ENCODE measurements around the gene ABCA5.

ABCA5 gene

DNA sequence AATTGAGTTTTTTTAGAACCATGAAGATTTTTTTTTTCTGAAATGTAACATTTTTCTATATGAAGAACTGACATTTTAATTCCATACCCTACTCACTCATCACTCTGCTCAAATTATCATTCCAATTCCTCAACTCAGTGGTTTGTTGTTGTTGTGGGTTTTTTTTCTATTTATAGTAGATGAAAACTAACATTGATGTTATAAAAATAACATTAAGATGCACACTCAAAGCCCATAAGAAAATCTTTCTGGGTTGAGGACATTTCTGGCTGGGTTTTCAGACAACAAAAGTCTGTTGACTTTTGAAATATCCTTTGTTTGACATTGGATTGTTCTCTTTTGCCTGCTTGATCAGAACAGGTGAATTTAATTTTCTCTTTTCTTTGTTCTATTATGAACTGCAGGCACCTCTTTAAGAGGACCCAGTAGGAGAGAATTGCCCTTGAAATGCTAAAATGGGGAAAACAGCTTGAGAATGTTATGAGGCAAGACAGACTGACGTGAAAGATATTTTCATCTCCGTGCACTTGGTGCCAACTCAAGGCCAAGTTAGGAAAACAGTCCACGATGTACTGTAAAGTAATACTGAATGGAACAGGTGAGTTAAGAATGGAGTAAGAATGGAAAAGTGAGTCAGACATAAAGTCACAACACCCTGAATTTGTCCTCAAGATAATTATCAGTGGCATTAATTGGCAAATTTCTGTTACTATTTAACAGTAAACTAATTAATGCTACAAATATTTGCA lies 16.1 kb upstream of the ABCA5 start:
- H3K9me3 Mint-ChIP-seq: no peaks in the 10 kb centered on the region
- no peaks in the 10 kb centered on the region for H3K36me3 Mint-ChIP-seq (ENCODE audit: low read depth)
- H3K4me3 Mint-ChIP-seq: no peak overlapping the region
- no peaks in the 10 kb centered on the region for H3K4me1 Mint-ChIP-seq (ENCODE audit: low read depth)
- H3K27me3 Mint-ChIP-seq (ENCODE audit: low read depth): peaks cover 14% of the 10 kb centered on the region
- no peak overlapping the region for H3K27ac Mint-ChIP-seq
- DNase-seq (ENCODE audit: low spot score): no peak

DNA sequence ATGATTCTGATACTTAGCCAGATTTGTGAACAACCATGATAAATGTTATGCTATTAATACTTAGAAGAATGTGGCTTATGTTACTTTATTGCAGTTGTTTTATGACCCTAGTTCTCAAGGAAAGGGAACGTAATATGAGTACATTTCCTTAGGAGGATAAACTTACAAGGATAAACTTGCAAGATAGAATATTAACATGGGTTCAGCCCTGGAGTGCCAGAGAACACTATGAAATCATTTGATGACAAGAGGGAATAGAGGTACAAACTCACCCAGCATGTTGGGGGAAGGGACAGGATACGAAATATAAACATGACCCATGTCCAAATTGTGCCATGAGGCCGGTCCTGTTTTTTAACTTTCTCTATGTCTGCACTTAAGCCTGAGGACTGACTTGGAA lies 13.0 kb upstream of the ABCA5 start:
- no peak for DNase-seq (ENCODE audit: low spot score)
- peaks cover 3% of the 10 kb centered on the region for H3K4me1 Mint-ChIP-seq (ENCODE audit: low read depth)
- no peaks in the 10 kb centered on the region for H3K9me3 Mint-ChIP-seq
- peaks cover 7% of the 10 kb centered on the region for H3K27me3 Mint-ChIP-seq (ENCODE audit: low read depth)
- no peak overlapping the region for H3K4me3 Mint-ChIP-seq
- no peaks in the 10 kb centered on the region for H3K36me3 Mint-ChIP-seq (ENCODE audit: low read depth)
- H3K27ac Mint-ChIP-seq: no peak overlapping the region

- Mint-ChIP-seq H3K36me3 (ENCODE audit: low read depth) (no peaks in the 10 kb centered on the region), H3K27ac (no peak overlapping the region), H3K4me3 (no peak overlapping the region), H3K4me1 (ENCODE audit: low read depth) (peaks cover 3% of the 10 kb centered on the region), H3K27me3 (ENCODE audit: low read depth) (peaks cover 20% of the 10 kb centered on the region), H3K9me3 (no peaks in the 10 kb centered on the region)
- DNase-seq (ENCODE audit: low spot score): no peak
Observed at GRCh38 chr17:69336996-69337395, 10.1 kb upstream of the ABCA5 start.

GRCh38 chr17:69336580-69336979 lies 9.6 kb upstream of the ABCA5 start:
- no peaks in the 10 kb centered on the region for H3K36me3 Mint-ChIP-seq (ENCODE audit: low read depth)
- peaks cover 23% of the 10 kb centered on the region for H3K27me3 Mint-ChIP-seq (ENCODE audit: low read depth)
- no peak overlapping the region for H3K4me3 Mint-ChIP-seq
- no peak for DNase-seq (ENCODE audit: low spot score)
- H3K4me1 Mint-ChIP-seq (ENCODE audit: low read depth): peaks cover 3% of the 10 kb centered on the region
- no peaks in the 10 kb centered on the region for H3K9me3 Mint-ChIP-seq
- H3K27ac Mint-ChIP-seq: no peak overlapping the region

GRCh38 chr17:69335058-69335457 lies 8.1 kb upstream of the ABCA5 start:
- Mint-ChIP-seq H3K9me3 (peaks cover under 1% of the 10 kb centered on the region), H3K4me3 (no peak overlapping the region), H3K36me3 (ENCODE audit: low read depth) (no peaks in the 10 kb centered on the region), H3K27me3 (ENCODE audit: low read depth) (peaks cover 28% of the 10 kb centered on the region), H3K4me1 (ENCODE audit: low read depth) (peaks cover 3% of the 10 kb centered on the region), H3K27ac (no peak overlapping the region)
- no peak for DNase-seq (ENCODE audit: low spot score)

DNA sequence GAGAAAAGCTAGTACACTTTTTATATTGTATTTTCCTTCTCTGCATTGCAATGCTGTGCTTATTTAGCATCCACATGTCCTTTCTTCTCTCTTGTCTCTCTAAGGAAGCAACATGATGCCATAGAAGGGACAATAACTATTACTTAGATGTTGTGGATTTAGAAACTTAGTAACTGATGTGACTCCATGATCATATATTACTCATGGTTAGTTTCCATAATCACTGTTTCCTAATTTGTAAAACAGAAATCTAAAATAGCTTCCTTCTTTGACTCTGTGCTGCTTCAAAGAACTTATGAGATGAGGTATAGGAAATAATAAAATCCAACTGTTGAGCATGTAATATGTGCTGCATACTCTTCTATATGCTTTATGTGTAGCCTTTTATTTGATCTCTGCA lies 6.6 kb upstream of the ABCA5 start:
- peaks cover 26% of the 10 kb centered on the region for H3K27me3 Mint-ChIP-seq (ENCODE audit: low read depth)
- H3K27ac Mint-ChIP-seq: no peak overlapping the region
- no peak overlapping the region for H3K4me3 Mint-ChIP-seq
- H3K9me3 Mint-ChIP-seq: peaks cover 6% of the 10 kb centered on the region
- no peaks in the 10 kb centered on the region for H3K36me3 Mint-ChIP-seq (ENCODE audit: low read depth)
- peaks cover 3% of the 10 kb centered on the region for H3K4me1 Mint-ChIP-seq (ENCODE audit: low read depth)
- DNase-seq (ENCODE audit: low spot score): no peak

DNA sequence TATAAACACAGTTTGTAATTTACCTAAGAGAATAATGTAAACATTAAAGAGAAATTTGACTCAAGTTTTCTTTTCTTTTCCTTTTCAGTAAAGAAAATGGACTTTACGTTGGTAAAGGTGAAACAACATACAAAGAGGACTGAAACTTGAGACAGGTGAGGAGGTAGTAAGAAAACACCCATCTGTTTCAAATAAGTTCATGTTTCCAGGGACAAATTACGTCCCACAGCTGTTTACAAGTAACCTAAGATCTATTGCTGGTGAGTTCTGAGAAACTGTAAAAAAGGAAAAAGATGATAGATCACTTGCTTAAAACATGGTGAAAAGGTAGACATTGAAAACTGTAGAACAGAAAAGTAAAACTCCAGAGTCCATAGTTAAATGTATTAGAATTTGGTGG lies 4.8 kb upstream of the ABCA5 start:
- H3K36me3 Mint-ChIP-seq (ENCODE audit: low read depth): peaks cover 2% of the 10 kb centered on the region
- no peak overlapping the region for H3K27ac Mint-ChIP-seq

DNA sequence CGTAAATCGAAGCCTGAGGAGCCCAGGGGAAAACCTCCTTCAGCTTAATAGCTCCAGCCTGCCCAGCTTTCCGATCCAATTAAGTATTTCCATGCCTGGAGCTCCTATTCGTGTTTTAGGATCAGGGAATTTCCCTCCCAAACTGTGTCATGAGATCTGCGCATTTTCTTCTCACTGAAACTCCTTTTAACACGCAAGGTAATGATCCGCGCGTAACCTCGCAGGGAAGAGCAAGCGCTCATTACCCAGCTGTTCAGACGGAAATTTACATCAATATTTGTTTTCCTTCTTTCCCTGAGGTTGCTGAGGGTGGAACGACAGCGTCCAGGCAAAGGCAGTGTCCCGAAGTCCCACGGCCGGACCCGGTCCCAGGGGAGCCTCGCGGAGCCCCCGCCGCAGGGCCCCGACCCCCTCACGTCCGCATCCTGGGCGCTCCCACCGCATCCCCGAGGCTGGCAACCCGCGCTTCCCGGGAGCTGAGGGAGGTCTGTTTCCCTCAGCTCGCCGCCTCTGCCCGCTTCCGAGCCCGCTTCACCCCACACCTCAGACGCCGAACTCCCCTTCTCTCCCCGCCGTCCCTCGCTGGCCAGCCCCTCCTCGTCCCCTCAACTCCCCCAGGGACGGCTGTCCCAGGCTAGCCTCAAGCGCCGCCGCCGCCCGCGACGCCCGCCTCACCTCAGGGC lies 415 bp downstream of the ABCA5 start:
- peaks cover 15% of the 10 kb centered on the region for H3K4me1 Mint-ChIP-seq (ENCODE audit: low read depth)
- peak overlapping the region; percentile 94 for H3K4me3 Mint-ChIP-seq
- H3K9me3 Mint-ChIP-seq: peaks cover 6% of the 10 kb centered on the region
- no peak for DNase-seq (ENCODE audit: low spot score)
- peaks cover 17% of the 10 kb centered on the region for H3K27me3 Mint-ChIP-seq (ENCODE audit: low read depth)
- peaks cover 3% of the 10 kb centered on the region for H3K36me3 Mint-ChIP-seq (ENCODE audit: low read depth)
- H3K27ac Mint-ChIP-seq: peak overlapping the region; percentile 88

More for the DNA sequence above, 4.8 kb upstream of the ABCA5 start:
- no peak for DNase-seq (ENCODE audit: low spot score)
- Mint-ChIP-seq H3K9me3 (peaks cover 6% of the 10 kb centered on the region), H3K4me3 (no peak overlapping the region), H3K4me1 (ENCODE audit: low read depth) (peaks cover 9% of the 10 kb centered on the region), H3K27me3 (ENCODE audit: low read depth) (peaks cover 26% of the 10 kb centered on the region)

GRCh38 chr17:69325518-69326376 lies 1.2 kb downstream of the ABCA5 start:
- no peak for DNase-seq (ENCODE audit: low spot score)
- peaks cover 15% of the 10 kb centered on the region for H3K4me1 Mint-ChIP-seq (ENCODE audit: low read depth)
- H3K36me3 Mint-ChIP-seq (ENCODE audit: low read depth): peaks cover 3% of the 10 kb centered on the region
- H3K27ac Mint-ChIP-seq: peak overlapping the region; percentile 42
- H3K4me3 Mint-ChIP-seq: peak overlapping the region; percentile 94
- H3K9me3 Mint-ChIP-seq: peaks cover 6% of the 10 kb centered on the region
- H3K27me3 Mint-ChIP-seq (ENCODE audit: low read depth): peaks cover 12% of the 10 kb centered on the region

- Mint-ChIP-seq H3K4me3 (no peak overlapping the region), H3K27ac (no peak overlapping the region), H3K4me1 (ENCODE audit: low read depth) (peaks cover 15% of the 10 kb centered on the region)
Observed at GRCh38 chr17:69323806-69324205, 3.1 kb downstream of the ABCA5 start.

GRCh38 chr17:69320908-69321238 lies 6.1 kb downstream of the ABCA5 start:
- H3K36me3 Mint-ChIP-seq (ENCODE audit: low read depth): no peaks in the 10 kb centered on the region
- DNase-seq (ENCODE audit: low spot score): no peak
- H3K9me3 Mint-ChIP-seq: no peaks in the 10 kb centered on the region
- no peak overlapping the region for H3K4me3 Mint-ChIP-seq
- H3K27me3 Mint-ChIP-seq (ENCODE audit: low read depth): peaks cover 6% of the 10 kb centered on the region
- H3K4me1 Mint-ChIP-seq (ENCODE audit: low read depth): peaks cover 3% of the 10 kb centered on the region
- H3K27ac Mint-ChIP-seq: no peak overlapping the region

More at GRCh38 chr17:69323806-69324205, 3.1 kb downstream of the ABCA5 start:
- H3K27me3 Mint-ChIP-seq (ENCODE audit: low read depth): peaks cover 12% of the 10 kb centered on the region
- DNase-seq (ENCODE audit: low spot score): no peak
- H3K36me3 Mint-ChIP-seq (ENCODE audit: low read depth): peaks cover 3% of the 10 kb centered on the region
- no peaks in the 10 kb centered on the region for H3K9me3 Mint-ChIP-seq

GRCh38 chr17:69320210-69320907 lies 6.6 kb downstream of the ABCA5 start:
- no peak for DNase-seq (ENCODE audit: low spot score)
- H3K9me3 Mint-ChIP-seq: no peaks in the 10 kb centered on the region
- H3K27me3 Mint-ChIP-seq (ENCODE audit: low read depth): peaks cover 1% of the 10 kb centered on the region
- no peaks in the 10 kb centered on the region for H3K36me3 Mint-ChIP-seq (ENCODE audit: low read depth)
- peaks cover 1% of the 10 kb centered on the region for H3K4me1 Mint-ChIP-seq (ENCODE audit: low read depth)
- H3K4me3 Mint-ChIP-seq: no peak overlapping the region
- no peak overlapping the region for H3K27ac Mint-ChIP-seq

DNA sequence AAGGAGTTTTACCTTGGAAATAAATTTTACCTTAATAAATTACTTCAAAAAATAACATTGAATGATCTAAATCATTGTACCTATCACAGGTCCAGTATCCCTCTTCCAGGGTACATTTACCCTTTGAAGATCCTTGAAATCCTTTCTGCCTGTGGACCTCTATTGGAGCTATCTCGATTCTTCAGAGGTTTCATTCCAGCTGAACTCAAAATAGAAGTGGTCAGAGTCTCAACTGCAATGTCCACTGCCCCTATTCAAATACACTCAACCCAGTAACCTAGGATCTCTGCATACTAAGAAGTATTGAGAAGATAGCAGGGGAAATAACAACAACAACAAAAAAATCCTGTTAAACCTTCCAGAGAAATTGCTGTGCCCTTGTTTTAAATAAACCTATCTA lies 9.3 kb downstream of the ABCA5 start:
- H3K4me3 Mint-ChIP-seq: no peak overlapping the region
- H3K36me3 Mint-ChIP-seq (ENCODE audit: low read depth): no peaks in the 10 kb centered on the region
- no peaks in the 10 kb centered on the region for H3K4me1 Mint-ChIP-seq (ENCODE audit: low read depth)
- H3K9me3 Mint-ChIP-seq: no peaks in the 10 kb centered on the region
- no peaks in the 10 kb centered on the region for H3K27me3 Mint-ChIP-seq (ENCODE audit: low read depth)
- no peak overlapping the region for H3K27ac Mint-ChIP-seq
- no peak for DNase-seq (ENCODE audit: low spot score)

Measured in T-helper 2 cell treated with Interferon-gamma antibody and Interleukin-4, amounts not matched to agents 5 μg/mL and 100 μg/mL, for 36 hours (primary cell).